Gastrocnemius medialis (tissue), 4 donors: Measurements from ENCODE around the gene SPATA2. TPM values are rescaled to one million over a fixed set of nuclear protein-coding genes. Genes with fewer than 3 reads are reported as not detected.

ENCODE experiments used
- ATAC-seq, 2 donors: fragments of 150-250 bp; one replicate each; pipeline ENCODE4 v1.9.1; 2016
- DNase-seq, 2 donors: peaks; one replicate each; pipeline ENCODE4 v3.0.0-alpha.2; 2019
- H3K27ac ChIP-seq, 4 donors: fragments of 200-600 bp; sonication (generic); 1 replicate in 1 of 4; 2 replicates in 3 of 4; pipeline ENCODE4 v1.5.1; 2016 to 2018; ENCODE audit warnings: mild to moderate bottlenecking in 2 of 4, moderate library complexity in 1 of 4
- H3K27me3 ChIP-seq, 3 donors: fragments of 200-600 bp; sonication (generic) in 2 of 3; 1 replicate in 1 of 3; 2 replicates in 2 of 3; pipeline versions ENCODE4 v1.5.1 to v1.6.0; 2016 to 2019; ENCODE audit warnings: mild to moderate bottlenecking in 1 of 3, moderate library complexity in 1 of 3
- H3K36me3 ChIP-seq, 2 donors: fragments of 200-600 bp; sonication (generic) in 1 of 2; one replicate each; pipeline ENCODE4 v1.5.1; 2017 to 2018
- H3K4me1 ChIP-seq, 2 donors: fragments of 200-600 bp; sonication (generic) in 1 of 2; one replicate each; pipeline ENCODE4 v1.5.1; 2016 to 2017; ENCODE audit warnings: mild to moderate bottlenecking in 2 of 2
- H3K4me3 ChIP-seq, 4 donors: fragments of 200-600 bp; sonication (generic) in 3 of 4; 1 replicate in 1 of 4; 2 replicates in 3 of 4; pipeline ENCODE4 v1.5.1; 2016 to 2019; ENCODE audit warnings: mild to moderate bottlenecking in 2 of 4
- H3K9me3 ChIP-seq, 3 donors: fragments of 200-600 bp; sonication (generic) in 2 of 3; 1 replicate in 1 of 3; 2 replicates in 2 of 3; pipeline ENCODE4 v1.5.1; 2016 to 2019
- POLR2A ChIP-seq, 2 donors: fragments of 450-650 bp; IDR thresholded peaks; one replicate each; pipeline ENCODE4 v1.6.1; 2017; ENCODE audit warnings: antibody characterized with exemption in 2 of 2, mild to moderate bottlenecking in 2 of 2, moderate library complexity in 2 of 2
- in situ Hi-C, 4 donors: fragments of 200-750 bp; cut with MboI; loops; one replicate each; pipeline versions ENCODE4 v1.15.0 to v1.8.0; 2017; ENCODE audit warnings: low sequenced_read_pairs in 4 of 4
- intact Hi-C: fragments of 100-400 bp; cut with DNase I; formaldehyde crosslinking; loops from one replicate; pipeline ENCODE4 v1.15.1; 2023; ENCODE audit warnings: low total_unique reads
- total RNA-seq, 4 donors: library from RNA; depleted of rRNA; stranded (reverse); fragments of >200 nt; gene quantifications; one replicate each; pipeline versions ENCODE4 v1.1.0 to v1.2.3, GENCODE V29; 2016
- TF ChIP-seq, protein P1 (sequence below), 5 experiments: fragments of 450-650 bp in 3 of 5; fragments of 200-600 bp in 2 of 5; sonication (generic) in 2 of 5; IDR thresholded peaks in 4 of 5; conservative IDR thresholded peaks in 1 of 5; 1 replicate in 4 of 5; 2 replicates in 1 of 5; pipeline ENCODE4 v1.5.1; 2016 to 2019; ENCODE audit warnings: antibody characterized with exemption in 5 of 5, mild to moderate bottlenecking in 3 of 5, moderate library complexity in 3 of 5

SPATA2 gene
- total RNA-seq, 4 donors from 2014 or later, result 7.7 to 10.7 (median 9.7) TPM

DNA sequence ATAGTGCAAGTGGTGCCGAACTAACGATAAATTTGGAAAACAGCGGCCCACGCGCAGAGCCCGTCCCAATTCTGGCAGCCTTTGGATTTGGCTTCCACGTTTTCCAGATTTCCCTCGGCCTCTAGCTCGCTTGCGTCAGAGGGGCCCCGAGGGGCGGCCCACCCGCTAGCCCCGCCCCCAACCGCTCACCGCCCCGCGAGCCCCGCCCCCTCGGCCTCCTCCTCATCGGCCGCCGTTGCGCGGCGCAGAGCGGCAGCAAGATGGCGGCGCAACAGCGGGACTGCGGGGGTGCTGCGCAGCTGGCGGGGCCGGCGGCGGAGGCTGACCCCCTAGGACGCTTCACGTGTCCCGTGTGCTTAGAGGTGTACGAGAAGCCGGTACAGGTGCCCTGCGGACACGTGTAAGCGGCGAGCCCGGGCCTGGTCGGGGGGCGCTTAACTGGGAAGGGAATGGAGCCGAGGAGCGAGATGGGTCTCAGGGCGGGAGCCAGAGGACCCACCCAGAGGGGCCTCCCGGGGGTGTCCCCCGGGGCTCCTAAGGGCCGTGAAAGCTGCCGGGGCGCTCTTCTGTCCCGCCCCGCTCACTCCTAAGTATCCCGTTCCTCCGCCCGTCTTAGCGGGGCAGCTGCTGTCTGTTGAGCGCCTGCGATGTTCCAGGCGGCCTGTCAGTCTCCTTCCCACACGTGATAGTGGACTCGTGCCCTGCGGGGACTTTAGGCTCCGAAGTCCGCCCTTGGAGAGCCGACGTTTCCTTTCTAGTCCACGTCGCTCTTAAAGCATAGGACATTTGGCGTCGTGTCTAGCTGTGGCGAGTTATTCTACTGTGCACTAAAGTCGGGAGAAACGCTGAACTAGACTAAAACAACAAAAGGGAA, 21.1 kb upstream of the SPATA2 start, which contains the start of gene RNF114:
RNF114 (plus strand) TSS at position 245 of the 874 bp plus-strand sequence; CDS start at position 261, 16 bp downstream.
- intact Hi-C loops (loop anchor here (2.0 to 10.0 kb wide), 2 partner anchors 22 to 998 kb away; partner anchors contain the start of genes ADNP and SPATA2), in situ Hi-C loops (no loop called here)
- DNase-seq, result peak; percentile 88 to 89

DNA sequence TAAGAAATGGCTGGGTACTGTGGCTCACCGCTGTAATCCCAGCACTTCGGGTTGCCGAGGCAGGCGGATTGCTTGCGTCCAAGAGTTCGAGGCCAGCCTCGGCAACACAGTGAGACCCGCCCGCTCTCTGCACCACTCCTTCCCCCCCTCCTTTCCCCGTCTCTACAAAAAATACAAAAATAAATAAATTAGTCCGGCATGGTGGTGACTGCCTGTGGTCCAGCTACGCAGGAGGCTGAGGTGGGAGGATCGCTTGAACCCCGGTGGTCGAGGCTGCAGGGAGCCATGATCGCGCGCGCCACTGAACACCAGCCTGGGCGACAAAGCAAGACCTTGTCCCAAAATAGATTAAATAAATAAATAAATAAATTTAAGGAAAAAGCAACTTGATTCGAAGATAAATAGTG, 20.4 kb upstream of the SPATA2 start:
- H3K27ac ChIP-seq, result peak overlapping the region; percentile 95 to 100 (median 98)
- in situ Hi-C loops, result no loop called here
- peak; percentile 24 to 28 for ATAC-seq

More for the DNA sequence above, 21.1 kb upstream of the SPATA2 start, which contains the start of gene RNF114:
- peak; percentile 98 to 99 for TF ChIP-seq POLR2A (IDR thresholded peaks at IDR 0.05)
- TF ChIP-seq, protein P1, sequence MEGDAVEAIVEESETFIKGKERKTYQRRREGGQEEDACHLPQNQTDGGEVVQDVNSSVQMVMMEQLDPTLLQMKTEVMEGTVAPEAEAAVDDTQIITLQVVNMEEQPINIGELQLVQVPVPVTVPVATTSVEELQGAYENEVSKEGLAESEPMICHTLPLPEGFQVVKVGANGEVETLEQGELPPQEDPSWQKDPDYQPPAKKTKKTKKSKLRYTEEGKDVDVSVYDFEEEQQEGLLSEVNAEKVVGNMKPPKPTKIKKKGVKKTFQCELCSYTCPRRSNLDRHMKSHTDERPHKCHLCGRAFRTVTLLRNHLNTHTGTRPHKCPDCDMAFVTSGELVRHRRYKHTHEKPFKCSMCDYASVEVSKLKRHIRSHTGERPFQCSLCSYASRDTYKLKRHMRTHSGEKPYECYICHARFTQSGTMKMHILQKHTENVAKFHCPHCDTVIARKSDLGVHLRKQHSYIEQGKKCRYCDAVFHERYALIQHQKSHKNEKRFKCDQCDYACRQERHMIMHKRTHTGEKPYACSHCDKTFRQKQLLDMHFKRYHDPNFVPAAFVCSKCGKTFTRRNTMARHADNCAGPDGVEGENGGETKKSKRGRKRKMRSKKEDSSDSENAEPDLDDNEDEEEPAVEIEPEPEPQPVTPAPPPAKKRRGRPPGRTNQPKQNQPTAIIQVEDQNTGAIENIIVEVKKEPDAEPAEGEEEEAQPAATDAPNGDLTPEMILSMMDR (IDR thresholded peaks at IDR 0.05 in 4 of 5, conservative IDR thresholded peaks at IDR 0.05 in 1 of 5), result peak in 2 of 5 experiments; percentile 16 to 21
- Histone ChIP-seq H3K27me3 (no peaks in the 10 kb centered on the region), H3K27ac (peak within 1 kb of the TSS; percentile 95 to 100 (median 98)), H3K9me3 (no peaks in the 10 kb centered on the region), H3K4me1 (peaks cover 44 to 45% of the 10 kb centered on the region in 2 donors), H3K4me3 (peak within 1 kb of the TSS; percentile 88 to 99 (median 96)), H3K36me3 (peaks cover 0 to 11% of the 10 kb centered on the region in 2 donors)
- ATAC-seq, result peak; percentile 84 to 87

DNA sequence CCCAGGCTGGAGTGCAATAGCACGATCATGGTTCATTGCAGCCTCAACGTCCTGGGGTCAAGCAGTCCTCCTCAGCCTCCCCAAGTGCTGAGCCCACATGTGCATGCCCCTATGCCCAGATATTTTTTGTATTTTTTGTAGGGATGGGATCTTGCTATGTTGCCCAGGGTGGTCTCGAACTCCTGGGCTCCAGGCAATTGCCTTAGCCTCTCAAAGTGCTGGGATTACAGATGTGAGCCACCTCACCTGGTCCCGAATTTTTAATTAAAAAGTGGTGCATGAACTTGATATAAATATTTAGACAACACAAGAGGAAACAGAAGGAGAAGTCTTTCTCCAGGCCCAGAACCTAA, 13.8 kb upstream of the SPATA2 start:
- DNase-seq (no peak), ATAC-seq (peak; percentile 8 to 9)
- Histone ChIP-seq H3K4me3 (no peak overlapping the region), H3K27me3 (no peaks in the 10 kb centered on the region), H3K4me1 (no peaks in the 10 kb centered on the region), H3K27ac (no peak overlapping the region), H3K36me3 (no peaks in the 10 kb centered on the region), H3K9me3 (no peaks in the 10 kb centered on the region)
- in situ Hi-C loops, result loop anchor here in 1 of 4 donors (10.0 kb wide), 1 partner anchor 324 kb away; no protein-coding TSS in a partner anchor
- intact Hi-C loops, result loop anchor here (2.0 to 5.0 kb wide), 2 partner anchors 318 to 387 kb away; no protein-coding TSS in a partner anchor
- TF ChIP-seq, protein P1 (IDR thresholded peaks at IDR 0.05 in 4 of 5, conservative IDR thresholded peaks at IDR 0.05 in 1 of 5), result no peak
- no peak for TF ChIP-seq POLR2A (IDR thresholded peaks at IDR 0.05)

More for the DNA sequence above, 20.4 kb upstream of the SPATA2 start:
- intact Hi-C loops, result loop anchor here (2.0 to 10.0 kb wide), 2 partner anchors 21 to 999 kb away; partner anchors contain the start of genes ADNP and SPATA2
- H3K36me3 ChIP-seq, result peaks cover 0 to 5% of the 10 kb centered on the region in 2 donors
- no peak for DNase-seq
- no peaks in the 10 kb centered on the region for H3K9me3 ChIP-seq
- no peak for TF ChIP-seq POLR2A (IDR thresholded peaks at IDR 0.05)
- peaks cover 37 to 39% of the 10 kb centered on the region in 2 donors for H3K4me1 ChIP-seq
- peak overlapping the region; percentile 88 to 99 (median 96) for H3K4me3 ChIP-seq
- H3K27me3 ChIP-seq, result no peaks in the 10 kb centered on the region

DNA sequence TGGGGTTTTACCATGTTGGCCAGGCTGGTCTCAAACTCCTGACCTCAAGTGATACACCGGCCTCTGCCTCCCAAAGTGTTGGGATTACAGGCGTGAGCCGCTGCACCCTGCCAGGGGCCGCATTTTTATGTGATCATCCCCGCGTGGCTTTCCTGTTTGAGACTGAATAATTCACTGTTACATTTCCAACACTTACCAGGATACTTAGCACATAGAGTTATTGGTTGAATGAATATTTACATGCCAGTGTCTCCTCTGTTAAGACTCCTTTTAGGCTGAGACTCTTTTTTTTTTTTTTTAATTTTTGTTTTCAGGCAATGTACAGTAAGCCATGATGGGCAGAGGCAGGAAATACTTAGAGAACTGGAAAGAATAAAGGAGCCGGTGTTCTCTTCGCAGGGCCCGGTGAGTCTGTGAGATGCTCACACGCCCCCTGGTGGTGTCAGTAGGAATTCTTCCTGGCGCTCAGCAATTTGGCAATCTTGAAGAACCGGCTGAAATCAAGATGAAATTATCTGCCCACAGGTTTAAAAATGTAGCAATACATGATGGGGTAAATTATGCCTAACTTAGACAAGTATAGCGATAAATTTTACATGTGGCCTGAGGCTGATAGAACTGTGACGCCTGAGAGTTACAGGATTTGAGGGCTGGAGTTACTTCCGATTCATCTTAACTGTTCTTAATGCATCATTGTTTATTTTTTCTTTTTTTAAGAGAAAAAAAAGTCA, 13.2 kb upstream of the SPATA2 start:
- peak; percentile 62 to 72 for DNase-seq
- in situ Hi-C loops (loop anchor here in 1 of 4 donors (10.0 kb wide), 1 partner anchor 324 kb away; no protein-coding TSS in a partner anchor), intact Hi-C loops (loop anchor here (2.0 to 5.0 kb wide), 2 partner anchors 318 to 386 kb away; no protein-coding TSS in a partner anchor)
- no peaks in the 10 kb centered on the region for H3K27me3 ChIP-seq
- no peak overlapping the region for H3K27ac ChIP-seq
- TF ChIP-seq POLR2A (IDR thresholded peaks at IDR 0.05), result no peak
- TF ChIP-seq, protein P1 (IDR thresholded peaks at IDR 0.05 in 4 of 5, conservative IDR thresholded peaks at IDR 0.05 in 1 of 5), result peak; percentile 87 to 95 (median 88)
- no peaks in the 10 kb centered on the region for H3K36me3 ChIP-seq
- no peaks in the 10 kb centered on the region for H3K9me3 ChIP-seq
- no peaks in the 10 kb centered on the region for H3K4me1 ChIP-seq
- H3K4me3 ChIP-seq, result no peak overlapping the region
- ATAC-seq, result peak; percentile 80
